Aorta (tissue), 5 donors: ENCODE results near the gene OSM. TPM values are rescaled to one million over a fixed set of nuclear protein-coding genes. Genes with fewer than 3 reads are reported as not detected.
A peak's percentile ranks its signal among the peaks of the same experiment; 100 is the strongest.

Experiments
- ATAC-seq: fragments of 200-7000 bp; cut with Tn5 transposase; one replicate; pipeline ENCODE4 v1.9.1; 2022; ENCODE audit warnings: moderate library complexity; ENCODE audit not compliant: low FRiP score
- DNase-seq, 2 donors: peaks; one replicate each; pipeline ENCODE4 v3.0.0-alpha.2; 2020
- H3K27ac ChIP-seq, 2 donors: one replicate each; pipeline ENCODE4 v1.5.1; 2013; ENCODE audit warnings: low read length in 2 of 2, mild to moderate bottlenecking in 2 of 2, moderate library complexity in 2 of 2, control low read depth in 1 of 2, inconsistent platforms in 1 of 2, low read depth in 1 of 2
- H3K27me3 ChIP-seq, 2 donors: one replicate each; pipeline ENCODE4 v1.6.1; 2013; ENCODE audit warnings: control low read depth in 1 of 2, low read length in 1 of 2, mild to moderate bottlenecking in 1 of 2, moderate library complexity in 1 of 2; ENCODE audit not compliant: insufficient read depth in 2 of 2, control insufficient read depth in 1 of 2
- H3K36me3 ChIP-seq, 2 donors: one replicate each; pipeline ENCODE4 v1.6.1; 2013; ENCODE audit warnings: control low read depth in 1 of 2, low read length in 1 of 2, mild to moderate bottlenecking in 1 of 2; ENCODE audit not compliant: insufficient read depth in 2 of 2, control insufficient read depth in 1 of 2
- H3K4me1 ChIP-seq, 2 donors: one replicate each; pipeline ENCODE4 v1.6.1; 2013; ENCODE audit warnings: low read length in 2 of 2, control low read depth in 1 of 2, mild to moderate bottlenecking in 1 of 2, moderate library complexity in 1 of 2; ENCODE audit not compliant: insufficient read depth in 2 of 2, control insufficient read depth in 1 of 2
- H3K4me3 ChIP-seq, 2 donors: one replicate each; pipeline ENCODE4 v1.5.1; 2013; ENCODE audit warnings: low read length in 2 of 2, control low read depth in 1 of 2, mild to moderate bottlenecking in 1 of 2
- H3K9me3 ChIP-seq: one replicate; pipeline ENCODE4 v1.6.1; 2013; ENCODE audit warnings: mild to moderate bottlenecking, low read length; ENCODE audit not compliant: control insufficient read depth
- WGBS, 2 donors: extraction: QIAGEN DNeasy Blood & Tissue Kit; methylation state at CpG; one replicate each; pipeline ENCODE4 v1.1.7; 2013; 5-methylcytosine and 5-hydroxymethylcytosine counted together
- intact Hi-C, 2 donors: fragments of 100-400 bp; cut with DNase I; formaldehyde crosslinking; loops; one replicate each; pipeline versions ENCODE4 v1.14.2 to v1.15.0; 2022
- polyA plus RNA-seq, 2 donors: library from polyadenylated mRNA; stranded (reverse); fragments of 200-250 nt; gene quantifications; one replicate each; pipeline ENCODE4 v1.2.3, GENCODE V29; 2013
- total RNA-seq, 2 donors: library from RNA; stranded (reverse); fragmentation: NEBNext Ultra II Directional; extraction: Animal tissue kit (Norgen Biotek cat#: 25700); gene quantifications; one replicate each; pipeline ENCODE4 v1.2.1, GENCODE V29; 2021
- donor health status: healthy with polysubstance abuse.
- donor health status: Bipolar disorder and iron deficiency.
- donor health status: DM: no; HTN: no; CAD: no.
- donor health status: DM: no; HTN: no; CAD: no.
- donor health status: DM: yes; HTN: yes; CAD: no.

The OSM gene
- total and polyA plus RNA-seq, 4 donors, result 1.4 to 3.9 (median 1.5) TPM

DNA sequence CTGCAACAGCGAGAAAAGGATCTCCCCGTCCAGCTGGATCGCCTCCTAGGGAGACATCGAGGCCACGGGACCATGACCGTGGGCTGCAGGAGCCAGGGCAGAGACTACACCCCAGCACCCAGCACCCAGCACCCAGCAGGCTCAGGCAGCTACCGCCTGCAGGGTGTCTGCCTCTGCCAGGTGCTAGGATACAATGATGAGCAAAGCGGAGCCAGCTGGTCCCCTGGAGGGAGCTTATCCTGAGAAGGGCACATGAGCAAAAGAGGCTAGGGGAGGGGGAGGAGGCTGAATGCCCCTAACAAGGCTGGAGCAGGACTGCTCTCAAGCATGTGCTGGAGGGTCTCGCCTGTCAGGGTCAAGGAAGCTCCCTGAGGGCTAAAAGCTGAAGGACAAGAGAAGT, 27.4 kb upstream of the OSM start:
- no peak for DNase-seq
- no peak overlapping the region for H3K4me3 ChIP-seq
- WGBS, 2 donors, result 91 to 97% methylated on average over 9 of the region's 9 CpGs
- peaks cover 0 to 3% of the 10 kb centered on the region in 2 donors for H3K36me3 ChIP-seq
- no peaks in the 10 kb centered on the region for H3K4me1 ChIP-seq
- ATAC-seq, result no peak
- no peaks in the 10 kb centered on the region for H3K27me3 ChIP-seq
- no peak overlapping the region for H3K27ac ChIP-seq
- no peaks in the 10 kb centered on the region for H3K9me3 ChIP-seq
- intact Hi-C loops, result loop anchor here in 1 of 2 donors (5.0 kb wide), 1 partner anchor 48 kb away; no protein-coding TSS in a partner anchor

- peaks cover 0 to 3% of the 10 kb centered on the region in 2 donors for H3K36me3 ChIP-seq
- H3K4me1 ChIP-seq, result no peaks in the 10 kb centered on the region
- DNase-seq (no peak), ATAC-seq (no peak)
- 89 to 92% methylated on average over 7 of the region's 7 CpGs for WGBS, 2 donors
- H3K27ac ChIP-seq, result no peak overlapping the region
- H3K9me3 ChIP-seq, result no peaks in the 10 kb centered on the region
- no peak overlapping the region for H3K4me3 ChIP-seq
- no peaks in the 10 kb centered on the region for H3K27me3 ChIP-seq
- intact Hi-C loops, result loop anchor here in 1 of 2 donors (5.0 kb wide), 1 partner anchor 49 kb away; no protein-coding TSS in a partner anchor
These were observed 26.4 kb upstream of the OSM start for GRCh38 chr22:30293026-30293425.

DNA sequence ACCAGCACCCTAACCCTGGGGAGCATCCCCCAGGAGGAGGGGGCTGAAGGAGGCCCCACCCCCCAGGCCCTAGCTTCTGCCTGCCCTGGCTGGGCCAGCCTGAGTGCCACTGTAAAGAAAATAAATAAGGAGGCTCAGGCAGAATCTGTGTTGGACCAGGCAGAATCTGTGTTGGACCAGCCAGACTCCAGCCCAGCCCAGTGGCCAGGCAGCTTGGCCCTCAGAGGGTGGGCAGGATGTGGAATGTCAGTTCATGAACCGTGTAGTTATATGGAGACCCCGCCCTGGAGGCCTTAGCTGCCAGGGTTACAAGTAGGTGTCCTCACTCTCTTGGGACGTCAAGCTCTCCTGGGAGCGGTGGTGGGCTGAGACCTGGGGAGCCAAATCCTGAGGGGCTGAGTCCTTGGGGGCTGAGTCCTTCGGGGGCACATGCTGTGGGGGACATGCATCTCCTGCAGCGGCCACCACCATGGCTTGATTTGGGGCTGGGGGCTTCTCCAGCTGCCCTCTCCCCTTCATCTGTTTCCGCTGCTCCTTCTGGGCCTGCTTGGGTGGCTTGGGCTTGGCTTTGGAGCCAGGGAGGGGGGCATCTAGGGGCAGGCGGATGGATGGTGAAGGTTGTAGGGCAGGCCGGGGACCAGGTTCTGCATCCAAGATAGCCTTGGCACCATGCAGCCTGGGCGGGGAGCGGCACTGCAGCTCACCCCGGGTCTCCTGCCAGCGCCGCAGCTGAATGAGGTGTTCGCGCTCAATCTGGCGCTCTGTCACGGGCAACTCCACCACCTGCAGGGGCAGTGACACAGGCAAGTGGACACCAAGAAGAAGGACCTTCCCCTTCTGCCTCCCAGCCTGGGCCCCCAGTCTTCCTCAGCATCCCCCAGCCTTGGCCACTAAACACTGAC, 25.7 kb upstream of the OSM start:
- Histone ChIP-seq H3K4me3 (no peak overlapping the region), H3K4me1 (no peaks in the 10 kb centered on the region), H3K36me3 (peaks cover 0 to 3% of the 10 kb centered on the region in 2 donors), H3K9me3 (no peaks in the 10 kb centered on the region), H3K27me3 (no peaks in the 10 kb centered on the region), H3K27ac (peak overlapping the region in 1 of 2 donors; percentile 85)
- intact Hi-C loops, result loop anchor here in 1 of 2 donors (5.0 kb wide), 1 partner anchor 50 kb away; no protein-coding TSS in a partner anchor
- DNase-seq (no peak), ATAC-seq (no peak)
- WGBS, 2 donors, result 78 to 85% methylated on average over 18 of the region's 18 CpGs

GRCh38 chr22:30291058-30291892, 24.6 kb upstream of the OSM start:
- ATAC-seq (peak; percentile 40), DNase-seq (peak; percentile 91 to 92)
- intact Hi-C loops, result loop anchor here in 1 of 2 donors (5.0 kb wide), 1 partner anchor 51 kb away; no protein-coding TSS in a partner anchor
- peak overlapping the region; percentile 73 to 85 for H3K27ac ChIP-seq
- H3K36me3 ChIP-seq, result peaks cover 0 to 3% of the 10 kb centered on the region in 2 donors
- H3K27me3 ChIP-seq, result no peaks in the 10 kb centered on the region
- WGBS, 2 donors, result 36 to 39% methylated on average over 13 of the region's 13 CpGs
- no peaks in the 10 kb centered on the region for H3K4me1 ChIP-seq
- no peaks in the 10 kb centered on the region for H3K9me3 ChIP-seq
- H3K4me3 ChIP-seq, result no peak overlapping the region

- 13 to 22% methylated on average over 3 of the region's 3 CpGs for WGBS, 2 donors
- peak; percentile 0 for ATAC-seq
- intact Hi-C loops, result loop anchor here in 1 of 2 donors (5.0 kb wide), 1 partner anchor 52 kb away; no protein-coding TSS in a partner anchor
- H3K36me3 ChIP-seq, result peaks cover 0 to 3% of the 10 kb centered on the region in 2 donors
- no peak overlapping the region for H3K4me3 ChIP-seq
- no peak for DNase-seq
- no peaks in the 10 kb centered on the region for H3K4me1 ChIP-seq
- no peaks in the 10 kb centered on the region for H3K9me3 ChIP-seq
- peak overlapping the region; percentile 59 to 85 for H3K27ac ChIP-seq
- no peaks in the 10 kb centered on the region for H3K27me3 ChIP-seq
These were observed 23.8 kb upstream of the OSM start for GRCh38 chr22:30290342-30291057.

GRCh38 chr22:30289980-30290313, 23.3 kb upstream of the OSM start:
- no peaks in the 10 kb centered on the region for H3K4me1 ChIP-seq

DNA sequence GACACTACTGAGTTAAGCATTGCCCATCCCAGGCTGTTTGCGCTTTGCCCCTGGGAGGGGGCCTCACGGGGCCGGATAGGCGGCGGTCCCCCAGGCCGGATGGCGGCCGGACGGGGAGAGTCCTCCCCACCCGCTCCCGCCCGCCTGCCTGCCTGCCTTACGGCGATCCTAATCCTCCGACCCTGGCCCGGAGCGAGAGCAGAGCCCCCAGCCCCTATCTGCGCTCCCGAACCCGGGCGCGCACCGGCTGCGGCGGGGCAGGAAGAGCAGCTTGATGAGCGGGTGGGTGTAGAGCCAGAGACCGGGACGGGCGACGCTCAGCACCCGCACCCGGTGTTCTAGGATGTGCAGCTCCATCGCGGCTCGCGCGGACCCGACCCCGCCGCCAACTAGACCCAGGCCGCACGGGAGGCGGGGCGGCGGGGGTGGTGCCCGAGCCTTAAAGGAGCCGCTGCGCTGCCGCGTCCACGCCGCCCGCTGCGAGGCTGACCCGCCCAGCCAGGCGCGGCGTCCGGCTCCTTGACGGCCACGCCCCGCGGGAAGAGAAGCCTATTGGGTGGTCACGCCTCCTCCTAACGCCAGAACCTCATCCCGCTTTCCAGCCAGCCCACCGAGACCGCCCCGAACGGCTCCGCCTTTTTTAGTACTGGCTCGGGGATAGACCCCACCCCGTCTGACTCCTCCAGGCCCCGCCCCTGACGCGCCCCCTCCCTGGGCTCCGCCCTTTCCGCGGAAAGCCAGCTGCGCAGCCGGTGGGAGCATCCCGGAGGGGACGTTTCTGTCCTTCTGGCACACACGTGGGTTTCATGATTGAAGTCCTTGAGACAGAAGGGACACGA, 22.7 kb upstream of the OSM start, which contains the start of gene CASTOR1:
CASTOR1 (minus strand) TSS at position 365 of the 839 bp plus-strand sequence; CDS start at position 357, 8 bp downstream.
- ATAC-seq, result peak; percentile 91
- Histone ChIP-seq H3K4me3 (peak within 1 kb of the TSS; percentile 56 to 87), H3K9me3 (no peaks in the 10 kb centered on the region), H3K36me3 (peaks cover 0 to 5% of the 10 kb centered on the region in 2 donors), H3K27me3 (no peaks in the 10 kb centered on the region), H3K4me1 (no peaks in the 10 kb centered on the region), H3K27ac (peak within 1 kb of the TSS; percentile 69 to 85)
- 1% methylated on average over 70 to 85 of the region's 85 CpGs for WGBS, 2 donors
- DNase-seq, result peak; percentile 99
- intact Hi-C loops, result loop anchor here (1.0 to 5.0 kb wide), 6 partner anchors 15 to 97 kb away; partner anchors contain the start of genes TBC1D10A (in 2 of the 2), CCDC157 (in 1 of the 2), RNF215 (in 1 of the 2) and SF3A1 (in 1 of the 2)

More at GRCh38 chr22:30289980-30290313, 23.3 kb upstream of the OSM start:
- DNase-seq, result no peak
- WGBS, 2 donors, result 9 to 10% methylated on average over 12 of the region's 12 CpGs
- no peaks in the 10 kb centered on the region for H3K27me3 ChIP-seq
- peak overlapping the region; percentile 59 to 85 for H3K27ac ChIP-seq
- peak; percentile 1 for ATAC-seq
- no peaks in the 10 kb centered on the region for H3K9me3 ChIP-seq
- peaks cover 0 to 5% of the 10 kb centered on the region in 2 donors for H3K36me3 ChIP-seq
- H3K4me3 ChIP-seq, result peak overlapping the region in 1 of 2 donors; percentile 19
- intact Hi-C loops, result loop anchor here (1.0 to 5.0 kb wide), 6 partner anchors 15 to 97 kb away; partner anchors contain the start of genes TBC1D10A (in 2 of the 2), CCDC157 (in 1 of the 2), RNF215 (in 1 of the 2) and SF3A1 (in 1 of the 2)
